Measurements from ENCODE around the gene TOM1L2.

TOM1L2 gene

GRCh38 chr17:17904166-17905035, 67.8 kb downstream of the TOM1L2 start:
- TF ChIP-seq CREB1 (IDR thresholded peaks at IDR 0.05; ENCODE audit: low read depth) (no peak), TAF1 (IDR thresholded peaks at IDR 0.05; ENCODE audit: low read depth) (no peak), EGR1 (IDR thresholded peaks at IDR 0.05) (no peak), TEAD4 (IDR thresholded peaks at IDR 0.05) (no peak), USF1 (IDR thresholded peaks at IDR 0.05) (no peak), YY1 (IDR thresholded peaks at IDR 0.05; ENCODE audit: low read depth) (no peak), CEBPB (IDR thresholded peaks at IDR 0.05) (no peak), REST (IDR thresholded peaks at IDR 0.05; ENCODE audit: low read depth) (no peak), FOXM1 (IDR thresholded peaks at IDR 0.05; ENCODE audit: borderline replicate concordance, low read depth) (no peak), MAX (IDR thresholded peaks at IDR 0.05) (no peak), ZBTB7A (IDR thresholded peaks at IDR 0.05; ENCODE audit: low read depth) (no peak), RAD21 (IDR thresholded peaks at IDR 0.05; ENCODE audit: low read depth) (no peak), EP300 (IDR thresholded peaks at IDR 0.05; ENCODE audit: borderline replicate concordance) (no peak), TCF12 (IDR thresholded peaks at IDR 0.05; ENCODE audit: low read depth) (no peak)

GRCh38 chr17:17902877-17903276, 69.3 kb downstream of the TOM1L2 start:
- TF ChIP-seq EP300 (IDR thresholded peaks at IDR 0.05; ENCODE audit: borderline replicate concordance) = no peak
- TF ChIP-seq FOXM1 (IDR thresholded peaks at IDR 0.05; ENCODE audit: borderline replicate concordance, low read depth) = no peak
- TF ChIP-seq RAD21 (IDR thresholded peaks at IDR 0.05; ENCODE audit: low read depth) = no peak
- TF ChIP-seq YY1 (IDR thresholded peaks at IDR 0.05; ENCODE audit: low read depth) = no peak
- no peak for TF ChIP-seq TAF1 (IDR thresholded peaks at IDR 0.05; ENCODE audit: low read depth)
- no peak for TF ChIP-seq REST (IDR thresholded peaks at IDR 0.05; ENCODE audit: low read depth)
- no peak for TF ChIP-seq TEAD4 (IDR thresholded peaks at IDR 0.05)
- no peak for TF ChIP-seq CEBPB (IDR thresholded peaks at IDR 0.05)
- TF ChIP-seq USF1 (IDR thresholded peaks at IDR 0.05) = no peak
- TF ChIP-seq ZBTB7A (IDR thresholded peaks at IDR 0.05; ENCODE audit: low read depth) = no peak
- TF ChIP-seq NFIC (IDR thresholded peaks at IDR 0.05) = no peak
- no peak for TF ChIP-seq TCF12 (IDR thresholded peaks at IDR 0.05; ENCODE audit: low read depth)
- no peak for TF ChIP-seq MAX (IDR thresholded peaks at IDR 0.05)
- TF ChIP-seq EGR1 (IDR thresholded peaks at IDR 0.05) = no peak

GRCh38 chr17:17902376-17902775, 69.8 kb downstream of the TOM1L2 start:
- TF ChIP-seq FOXM1 (IDR thresholded peaks at IDR 0.05; ENCODE audit: borderline replicate concordance, low read depth) (no peak), CEBPB (IDR thresholded peaks at IDR 0.05) (no peak), NFIC (IDR thresholded peaks at IDR 0.05) (no peak), RAD21 (IDR thresholded peaks at IDR 0.05; ENCODE audit: low read depth) (no peak), MAX (IDR thresholded peaks at IDR 0.05) (no peak), USF1 (IDR thresholded peaks at IDR 0.05) (no peak), REST (IDR thresholded peaks at IDR 0.05; ENCODE audit: low read depth) (no peak), EGR1 (IDR thresholded peaks at IDR 0.05) (no peak)

All from Ishikawa (cell line).